ENCODE data around the gene SP7.
"Not testable (repeated sequence)": the region's sequence is repeated elsewhere in the genome, so short reads cannot be mapped to it uniquely, and the experiment has no call there.

SP7 gene
- 0 to 0.12 (median 0) reads per million in 4 donors for total RNA-seq

GRCh38 chr12:53336181-53336681 is at the start of gene SP7:
SP7 (minus strand) TSS chr12:53336354; CDS start chr12:53335646, 708 bp downstream.
- no peak for DNase-seq

DNA sequence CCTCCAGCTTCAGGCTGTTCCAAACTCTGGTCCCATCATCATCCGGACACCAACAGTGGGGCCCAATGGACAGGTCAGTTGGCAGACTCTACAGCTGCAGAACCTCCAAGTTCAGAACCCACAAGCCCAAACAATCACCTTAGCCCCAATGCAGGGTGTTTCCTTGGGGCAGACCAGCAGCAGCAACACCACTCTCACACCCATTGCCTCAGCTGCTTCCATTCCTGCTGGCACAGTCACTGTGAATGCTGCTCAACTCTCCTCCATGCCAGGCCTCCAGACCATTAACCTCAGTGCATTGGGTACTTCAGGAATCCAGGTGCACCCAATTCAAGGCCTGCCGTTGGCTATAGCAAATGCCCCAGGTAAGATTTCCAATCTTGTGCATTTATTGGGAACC is 47.1 kb upstream of the SP7 start:
- no peak for DNase-seq

GRCh38 chr12:53381731-53382630 is 45.8 kb upstream of the SP7 start:
- peak in 4 of 5 donors; percentile 24 to 66 (median 30) for DNase-seq

GRCh38 chr12:53380794-53381730 is 44.9 kb upstream of the SP7 start:
- DNase-seq = peak in 1 of 5 donors; percentile 22

DNA sequence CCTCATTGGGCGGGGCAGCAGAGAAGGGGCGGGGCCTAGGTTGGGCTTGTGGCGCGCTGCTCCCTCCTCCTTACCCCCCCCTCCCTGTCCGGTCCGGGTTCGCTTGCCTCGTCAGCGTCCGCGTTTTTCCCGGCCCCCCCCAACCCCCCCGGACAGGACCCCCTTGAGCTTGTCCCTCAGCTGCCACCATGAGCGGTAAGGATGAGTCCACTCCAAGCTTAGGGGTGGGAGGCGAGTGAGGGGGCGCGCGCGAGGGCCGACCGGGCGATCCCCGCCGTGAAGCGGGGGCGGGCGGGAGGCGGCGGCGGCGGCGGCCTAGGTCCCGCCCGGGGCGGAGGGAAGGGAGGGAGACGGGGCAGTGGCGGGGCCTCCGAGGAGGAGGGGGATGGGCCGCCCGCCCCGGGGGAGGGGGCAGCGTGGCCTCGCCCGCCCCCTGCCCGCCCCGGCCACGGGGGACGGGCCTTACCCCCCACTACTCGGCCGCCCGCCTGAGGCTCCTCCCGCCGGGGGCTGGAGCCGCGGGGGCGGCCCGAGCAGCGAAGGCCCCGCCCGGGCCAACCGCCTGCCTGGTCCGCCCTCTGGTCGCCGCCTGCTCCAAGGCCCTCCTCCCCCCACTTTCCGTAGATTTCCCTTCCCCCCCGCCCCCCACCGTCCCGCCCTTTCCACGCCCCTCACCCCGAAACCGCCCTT is 44.1 kb upstream of the SP7 start, which contains the start of gene SP1:
TSS of gene SP1 (plus strand) at position 73 of the 690 bp plus-strand sequence. CDS start at position 189, 116 bp downstream.
- peak; percentile 79 to 92 (median 85) for DNase-seq

DNA sequence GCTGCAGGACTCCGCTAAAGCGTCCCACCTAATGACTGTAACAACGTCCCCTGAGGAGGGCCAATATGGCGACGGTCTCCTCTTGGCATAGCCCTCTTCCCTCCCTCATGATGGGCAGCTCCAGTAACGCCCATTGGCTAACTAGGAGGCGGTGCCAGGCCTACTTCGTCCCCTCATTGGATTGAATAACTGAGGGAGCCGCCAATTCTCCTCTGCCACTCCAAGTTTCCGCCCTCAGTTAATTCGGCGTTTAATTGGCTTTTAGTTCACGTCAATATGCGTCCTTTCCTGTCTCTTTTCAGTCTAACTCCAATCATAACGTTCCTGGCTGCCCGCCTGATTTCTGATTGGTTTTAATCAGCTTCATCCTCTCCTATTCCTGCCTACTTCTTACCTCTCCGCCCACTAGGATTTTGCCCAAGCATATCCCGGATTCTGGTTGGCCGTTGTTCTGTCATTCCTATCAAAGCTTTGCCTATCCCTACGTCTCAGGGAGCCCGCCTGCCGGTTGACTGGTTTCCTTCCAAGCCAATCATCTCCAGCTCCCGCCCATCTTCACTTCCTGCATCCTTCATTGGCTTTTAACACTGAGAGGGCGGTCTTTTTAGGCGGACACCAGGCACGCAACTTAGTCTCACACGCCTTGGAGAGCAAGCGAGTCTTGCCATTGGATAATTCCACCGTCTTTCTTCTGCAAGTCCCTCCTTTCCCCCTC is 43.4 kb upstream of the SP7 start:
- peak; percentile 95 to 100 (median 98) for DNase-seq

- DNase-seq = peak in 1 of 5 donors; percentile 20
These were observed 42.7 kb upstream of the SP7 start for GRCh38 chr12:53378724-53379388.

DNA sequence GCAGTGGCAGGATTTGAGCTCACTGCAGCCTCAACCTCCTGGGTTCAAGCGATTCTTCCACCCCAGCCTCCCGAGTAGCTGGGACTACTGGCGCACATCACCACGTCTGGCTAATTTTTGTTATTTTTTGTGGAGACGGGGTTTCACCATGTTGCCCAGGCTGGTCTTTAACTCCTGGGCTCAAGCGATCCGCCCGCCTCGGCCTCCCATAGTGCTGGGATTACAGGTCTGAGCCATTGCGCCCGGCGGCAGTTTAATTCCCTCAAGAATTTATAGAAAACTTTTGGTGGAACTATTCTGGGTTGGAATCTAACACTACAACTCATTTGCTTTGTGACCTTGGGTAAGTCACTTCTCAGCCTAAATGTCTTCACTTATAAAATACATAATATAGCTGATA is 42.1 kb upstream of the SP7 start:
- DNase-seq = no peak

- no peak for DNase-seq
These were observed 40.6 kb upstream of the SP7 start for GRCh38 chr12:53376747-53377146.

DNA sequence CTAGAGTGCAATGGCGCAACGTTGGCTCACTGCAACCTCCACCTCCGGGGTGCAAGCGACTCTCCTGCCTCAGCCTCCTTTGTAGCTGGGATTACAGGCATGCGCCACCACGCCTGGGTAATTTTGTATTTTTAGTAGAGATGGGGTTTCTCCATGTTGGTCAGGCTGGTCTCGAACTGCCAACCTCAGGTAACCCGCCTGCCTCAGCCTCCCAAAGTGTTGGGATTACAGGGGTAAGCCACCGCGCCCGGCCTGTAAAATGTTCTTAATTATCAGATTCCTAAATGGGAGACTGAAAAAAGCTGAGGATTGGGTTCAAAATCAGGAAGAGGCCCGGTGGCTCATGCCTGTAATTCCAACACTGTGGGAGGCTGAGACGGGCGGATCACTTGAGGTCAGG is 38.1 kb upstream of the SP7 start:
- DNase-seq = not testable (repeated sequence)

GRCh38 chr12:53373554-53374133 is 37.5 kb upstream of the SP7 start:
- not testable (repeated sequence) for DNase-seq

DNA sequence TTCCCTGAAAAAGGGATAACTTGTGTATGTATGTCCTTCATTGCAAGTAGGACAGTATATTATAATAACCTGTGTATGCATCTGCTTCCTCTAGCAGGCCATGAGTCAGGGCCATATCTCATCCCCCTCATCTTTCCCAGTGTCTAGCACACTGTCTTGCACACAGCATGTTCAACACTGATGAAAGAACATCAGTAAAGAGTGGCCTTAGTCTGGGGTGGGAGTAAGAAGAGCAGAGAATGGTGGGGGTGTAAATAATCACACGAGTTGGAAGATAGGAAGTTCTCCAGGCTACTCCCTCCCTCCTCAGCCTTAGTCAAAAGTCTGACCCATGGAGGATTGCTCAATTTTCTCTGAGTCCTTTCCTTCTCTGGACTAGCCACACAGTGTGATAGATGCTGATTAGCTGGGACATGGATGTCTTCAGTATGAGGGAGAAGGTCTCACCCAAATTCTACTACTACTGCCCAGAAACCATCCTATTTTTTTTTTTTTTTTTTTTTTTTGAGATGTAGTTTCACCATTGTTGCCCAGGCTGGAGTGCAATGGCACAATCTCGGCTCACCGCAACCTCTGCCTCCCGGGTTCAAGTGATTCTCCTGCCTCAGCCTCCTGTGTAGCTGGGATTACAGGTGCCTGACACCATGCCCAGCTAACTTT is 29.2 kb upstream of the SP7 start:
- DNase-seq = no peak

DNA sequence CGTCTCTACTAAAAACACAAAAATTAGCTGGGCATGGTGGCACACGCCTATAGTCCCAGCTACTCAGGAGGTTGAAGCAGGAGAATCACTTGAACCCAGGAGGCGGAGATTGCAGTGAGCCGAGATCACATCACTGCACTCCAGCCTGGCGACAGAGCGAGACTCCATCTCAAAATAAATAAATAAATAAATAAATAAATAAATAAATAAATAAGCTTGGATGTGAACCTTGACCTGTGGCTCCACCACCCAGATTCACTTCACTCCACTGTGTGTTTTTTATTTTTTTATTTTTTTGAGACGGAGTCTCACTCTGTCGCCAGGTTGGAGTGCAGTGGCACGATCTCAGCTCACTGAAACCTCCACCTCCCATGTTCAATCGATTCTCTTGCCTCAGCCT is 25.5 kb upstream of the SP7 start:
- not testable (repeated sequence) for DNase-seq

DNA sequence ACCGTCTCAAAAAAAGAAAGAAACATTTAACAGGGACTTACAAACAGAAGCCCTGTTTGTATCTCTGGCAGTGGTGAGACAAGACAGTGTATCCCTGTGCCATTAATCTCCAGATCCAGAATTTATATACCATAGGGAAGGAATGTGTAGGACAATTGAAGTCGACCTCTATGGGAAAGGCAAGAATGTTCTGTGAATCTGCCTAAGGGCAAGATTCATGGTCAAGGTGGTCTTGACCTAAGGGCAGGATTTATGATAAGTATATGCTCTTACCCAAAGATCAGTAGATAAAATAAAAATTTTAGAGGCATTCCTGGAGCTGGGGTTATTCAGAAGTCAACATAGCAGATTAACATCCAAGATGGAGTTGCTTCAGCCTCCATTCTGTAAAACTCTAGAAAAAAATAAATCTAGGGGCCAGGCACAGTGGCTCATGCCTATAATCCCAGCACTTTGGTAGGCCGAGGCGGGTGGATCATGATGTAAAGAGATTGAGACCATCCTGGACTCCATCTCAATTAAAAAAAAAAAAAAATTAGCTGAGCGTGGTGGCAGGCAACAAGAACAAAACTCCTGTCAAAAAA is 22.8 kb upstream of the SP7 start:
- DNase-seq = no peak

DNA sequence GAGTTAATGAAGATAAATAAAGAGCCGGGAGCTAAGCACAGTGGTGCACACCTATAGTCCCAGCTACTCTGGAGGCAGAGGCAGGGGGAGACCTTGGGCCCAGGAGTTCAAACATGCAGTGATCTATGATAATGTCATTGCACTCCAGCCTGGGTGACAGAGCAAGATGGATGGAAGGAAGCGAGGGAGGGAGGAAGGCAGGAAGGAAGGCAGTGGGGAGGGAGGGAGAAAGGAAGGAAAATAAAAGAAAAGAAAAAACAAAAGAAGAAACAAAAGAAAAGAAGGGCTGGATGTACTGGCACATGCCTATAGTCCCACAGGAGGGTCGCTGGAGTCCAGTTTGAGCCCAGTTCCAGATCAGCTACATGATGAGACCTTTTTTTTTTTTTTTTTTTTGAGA is 19.0 kb upstream of the SP7 start:
- DNase-seq = no peak

DNA sequence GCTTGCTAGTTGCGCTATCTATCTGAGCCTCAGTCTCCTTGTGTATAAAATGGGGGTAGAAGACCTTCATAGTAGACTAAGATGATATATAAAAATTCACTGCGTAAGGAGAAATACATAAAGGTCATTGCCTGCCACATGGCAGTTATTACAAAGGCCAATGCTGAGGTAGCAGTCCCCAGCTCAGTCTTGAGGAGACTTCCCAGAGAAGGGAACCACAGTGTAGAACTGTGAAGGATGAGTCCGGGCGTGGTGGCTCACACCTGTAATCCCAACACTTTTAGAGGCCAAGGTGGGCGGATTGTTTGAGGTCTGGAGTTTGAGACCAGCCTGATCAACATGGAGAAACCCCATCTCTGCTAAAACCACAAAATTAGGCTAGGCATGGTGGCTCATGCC is 17.1 kb upstream of the SP7 start:
- DNase-seq = no peak

DNA sequence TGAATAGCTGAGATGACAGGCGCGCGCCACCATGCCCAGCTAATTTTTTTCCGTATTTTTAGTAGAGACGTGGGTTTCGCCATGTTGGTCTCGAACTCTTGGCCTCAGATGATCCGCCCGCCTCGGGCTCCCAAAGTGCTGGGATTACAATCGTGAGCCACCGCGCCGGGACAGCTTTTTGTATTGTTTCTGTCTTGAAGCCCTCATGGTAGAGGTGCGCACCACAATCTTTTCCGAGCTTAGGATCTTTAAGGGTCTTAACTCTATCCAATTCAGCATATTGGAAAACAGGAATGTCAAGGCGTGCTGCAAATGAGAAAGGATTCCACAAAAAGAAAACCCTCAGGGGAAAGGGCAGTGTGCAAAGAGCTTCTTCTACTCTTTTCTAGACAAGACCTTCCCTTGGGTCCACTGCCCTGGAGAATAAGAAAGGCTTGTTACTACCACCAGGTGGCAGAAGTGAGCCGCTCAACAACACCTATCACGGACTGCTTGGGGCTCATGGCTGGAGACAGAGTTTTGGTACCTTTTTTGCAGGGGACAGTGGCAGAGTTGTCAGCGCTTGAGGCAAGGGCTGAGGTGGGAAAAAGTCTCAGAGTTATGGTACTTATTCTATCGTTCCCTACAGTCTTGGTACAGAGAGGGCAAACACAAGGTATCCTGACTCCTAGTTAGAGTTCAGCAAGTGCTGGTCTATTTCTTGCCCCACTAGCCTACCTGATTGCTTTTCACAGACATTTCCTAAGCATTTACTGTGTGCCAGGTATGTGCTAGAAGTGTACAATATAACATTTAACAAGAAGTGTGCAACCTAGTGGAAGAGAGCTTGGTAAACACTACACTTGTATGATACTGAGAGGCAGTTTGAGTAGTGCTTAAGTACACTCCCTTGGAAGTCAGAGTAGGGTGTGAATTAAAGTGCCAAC is 16.4 kb upstream of the SP7 start:
- peak; percentile 58 to 83 (median 79) for DNase-seq

DNA sequence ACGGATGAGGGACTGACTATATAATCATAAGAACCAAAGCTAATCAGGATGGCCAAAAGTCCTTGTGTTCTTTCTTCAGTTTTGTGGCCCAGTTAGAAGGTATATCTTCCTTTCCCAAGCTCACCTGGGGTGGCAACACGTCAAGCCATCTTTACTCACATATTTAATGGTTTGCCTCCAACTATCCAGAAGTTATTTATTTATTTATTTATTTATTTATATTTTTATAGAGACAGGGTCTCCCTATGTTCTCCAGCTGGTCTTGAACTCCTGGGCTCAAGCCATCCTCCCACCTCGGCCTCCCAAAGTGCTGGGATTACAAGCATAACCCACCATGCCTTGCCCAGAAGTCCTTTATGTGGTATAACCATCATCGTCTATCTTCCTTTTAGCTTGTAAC is 11.8 kb upstream of the SP7 start:
- no peak for DNase-seq

DNA sequence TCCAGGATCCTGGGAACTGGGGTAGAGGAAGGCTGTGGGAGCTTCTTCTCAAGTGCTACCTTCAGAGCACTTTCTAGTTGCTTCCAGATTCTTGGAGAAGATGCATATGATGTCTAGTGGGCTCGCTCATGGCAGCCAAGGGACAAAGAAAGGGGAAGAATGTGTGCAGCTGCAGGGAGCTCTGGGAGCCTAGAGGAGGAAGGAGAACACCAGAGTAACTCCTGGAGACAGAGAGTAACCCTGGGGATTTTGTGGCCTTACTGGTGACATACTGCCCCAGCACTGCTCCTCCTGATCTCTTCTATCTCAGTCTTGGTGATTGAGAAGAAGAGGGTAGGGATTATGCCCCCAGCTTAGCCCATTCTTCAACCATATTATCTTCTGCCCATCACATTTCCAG is 10.3 kb upstream of the SP7 start:
- no peak for DNase-seq
